MM.1S (cell line): Measurements from ENCODE around the gene CNTNAP2.

Experiments used
- CTCF ChIP-seq: fragments of 300-600 bp; sonication (generic); IDR thresholded peaks from 2 replicates; pipeline ENCODE4 v1.5.1; 2016; ENCODE audit warnings: antibody characterized with exemption, low read length, mixed read lengths
- EZH2phosphoT487 ChIP-seq: fragments of 300-600 bp; sonication (generic); IDR thresholded peaks from 2 replicates; pipeline ENCODE4 v1.6.1; 2018; ENCODE audit warnings: antibody characterized with exemption, low read length

- TF ChIP-seq CTCF (no peak), EZH2phosphoT487 (no peak)
These were observed 931.1 kb downstream of the CNTNAP2 start for GRCh38 chr7:147047696-147048095.
